Choroid plexus epithelial cell (primary cell): ENCODE results near the gene MAGEA3.
"Not testable (repeated sequence)": the region's sequence is repeated elsewhere in the genome, so short reads cannot be mapped to it uniquely, and the experiment has no call there.

ENCODE experiments used
- DNase-seq: peaks from one replicate; pipeline ENCODE4 v3.0.0-alpha.2; 2010; ENCODE audit warnings: low read depth
- H3K4me3 ChIP-seq: 2 replicates; pipeline ENCODE4 v1.5.1; 2011; ENCODE audit warnings: low read depth, mild to moderate bottlenecking, control low read depth, low read length, moderate library complexity
- TF ChIP-seq, protein P1 (sequence below): conservative IDR thresholded peaks from 2 replicates; pipeline ENCODE4 v1.5.1; 2011; ENCODE audit warnings: low read depth, mild to moderate bottlenecking, control low read depth, inconsistent platforms, low read length, moderate library complexity

MAGEA3 gene

DNA sequence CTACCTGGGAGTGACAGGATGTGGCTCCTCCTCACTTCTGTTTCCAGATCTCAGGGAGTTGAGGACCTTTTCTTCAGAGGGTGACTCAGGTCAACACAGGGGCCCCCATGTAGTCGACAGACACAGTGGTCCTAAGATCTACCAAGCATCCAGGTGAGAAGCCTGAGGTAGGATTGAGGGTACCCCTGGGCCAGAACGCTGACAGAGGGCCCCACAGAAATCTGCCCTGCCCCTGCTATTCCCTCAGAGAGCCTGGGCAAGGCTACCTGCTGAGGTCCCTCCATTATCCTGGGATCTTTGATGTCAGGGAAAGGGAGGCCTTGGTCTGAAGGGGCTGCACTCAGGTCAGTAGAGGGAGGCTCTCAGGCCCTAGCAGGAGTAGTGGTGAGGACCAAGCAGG lies 36.5 kb downstream of the MAGEA3 start:
- TF ChIP-seq, protein P1, sequence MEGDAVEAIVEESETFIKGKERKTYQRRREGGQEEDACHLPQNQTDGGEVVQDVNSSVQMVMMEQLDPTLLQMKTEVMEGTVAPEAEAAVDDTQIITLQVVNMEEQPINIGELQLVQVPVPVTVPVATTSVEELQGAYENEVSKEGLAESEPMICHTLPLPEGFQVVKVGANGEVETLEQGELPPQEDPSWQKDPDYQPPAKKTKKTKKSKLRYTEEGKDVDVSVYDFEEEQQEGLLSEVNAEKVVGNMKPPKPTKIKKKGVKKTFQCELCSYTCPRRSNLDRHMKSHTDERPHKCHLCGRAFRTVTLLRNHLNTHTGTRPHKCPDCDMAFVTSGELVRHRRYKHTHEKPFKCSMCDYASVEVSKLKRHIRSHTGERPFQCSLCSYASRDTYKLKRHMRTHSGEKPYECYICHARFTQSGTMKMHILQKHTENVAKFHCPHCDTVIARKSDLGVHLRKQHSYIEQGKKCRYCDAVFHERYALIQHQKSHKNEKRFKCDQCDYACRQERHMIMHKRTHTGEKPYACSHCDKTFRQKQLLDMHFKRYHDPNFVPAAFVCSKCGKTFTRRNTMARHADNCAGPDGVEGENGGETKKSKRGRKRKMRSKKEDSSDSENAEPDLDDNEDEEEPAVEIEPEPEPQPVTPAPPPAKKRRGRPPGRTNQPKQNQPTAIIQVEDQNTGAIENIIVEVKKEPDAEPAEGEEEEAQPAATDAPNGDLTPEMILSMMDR = no peak
- no peak for DNase-seq

DNA sequence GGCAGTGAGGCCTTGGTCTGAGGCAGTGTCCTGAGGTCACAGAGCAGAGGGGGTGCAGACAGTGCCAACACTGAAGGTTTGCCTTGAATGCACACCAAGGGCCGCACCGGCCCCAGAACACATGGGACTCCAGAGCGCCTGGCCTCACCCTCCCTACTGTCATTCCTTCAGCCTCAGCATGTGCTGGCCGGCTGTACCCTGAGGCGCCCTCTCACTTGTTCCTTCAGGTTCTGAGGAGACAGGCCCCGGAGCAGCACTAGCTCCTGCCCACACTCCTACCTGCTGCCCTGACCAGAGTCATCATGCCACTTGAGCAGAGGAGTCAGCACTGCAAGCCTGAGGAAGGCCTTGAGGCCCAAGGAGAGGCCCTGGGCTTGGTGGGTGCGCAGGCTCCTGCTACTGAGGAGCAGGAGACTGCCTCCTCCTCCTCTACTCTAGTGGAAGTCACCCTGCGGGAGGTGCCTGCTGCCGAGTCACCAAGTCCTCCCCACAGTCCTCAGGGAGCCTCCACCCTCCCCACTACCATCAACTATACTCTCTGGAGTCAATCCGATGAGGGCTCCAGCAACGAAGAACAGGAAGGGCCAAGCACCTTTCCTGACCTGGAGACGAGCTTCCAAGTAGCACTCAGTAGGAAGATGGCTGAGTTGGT lies 37.4 kb downstream of the MAGEA3 start:
- H3K4me3 ChIP-seq = no peak overlapping the region
- DNase-seq = no peak
- TF ChIP-seq, protein P1 = no peak

More for the DNA sequence above, 36.5 kb downstream of the MAGEA3 start:
- H3K4me3 ChIP-seq = no peak overlapping the region

DNA sequence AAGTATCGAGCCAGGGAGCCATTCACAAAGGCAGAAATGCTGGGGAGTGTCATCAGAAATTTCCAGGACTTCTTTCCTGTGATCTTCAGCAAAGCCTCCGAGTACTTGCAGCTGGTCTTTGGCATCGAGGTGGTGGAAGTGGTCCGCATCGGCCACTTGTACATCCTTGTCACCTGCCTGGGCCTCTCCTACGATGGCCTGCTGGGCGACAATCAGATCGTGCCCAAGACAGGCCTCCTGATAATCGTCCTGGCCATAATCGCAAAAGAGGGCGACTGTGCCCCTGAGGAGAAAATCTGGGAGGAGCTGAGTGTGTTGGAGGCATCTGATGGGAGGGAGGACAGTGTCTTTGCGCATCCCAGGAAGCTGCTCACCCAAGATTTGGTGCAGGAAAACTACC lies 37.9 kb downstream of the MAGEA3 start:
- not testable (repeated sequence) for DNase-seq, H3K4me3 ChIP-seq

DNA sequence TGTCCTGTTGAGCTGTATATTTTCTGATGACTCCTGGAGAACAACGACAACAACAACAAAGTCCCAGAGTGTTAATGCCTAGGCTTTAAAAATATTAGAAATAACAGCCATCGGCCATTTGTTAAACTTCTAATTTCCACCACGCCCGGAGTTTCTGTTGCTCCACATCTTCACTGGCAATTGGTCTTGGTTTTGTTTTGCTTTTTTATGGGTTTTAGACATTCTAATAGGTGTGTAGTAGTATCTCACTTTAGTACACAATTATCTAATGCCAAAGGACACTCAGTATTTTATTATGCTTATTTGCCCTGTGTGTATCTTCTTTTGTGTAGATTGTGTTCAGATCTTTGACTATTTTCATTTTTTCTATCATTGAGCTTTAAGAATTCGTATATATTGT lies 40.0 kb downstream of the MAGEA3 start:
- TF ChIP-seq, protein P1 = no peak
- DNase-seq = no peak

More for the DNA sequence above, 40.0 kb downstream of the MAGEA3 start:
- H3K4me3 ChIP-seq = no peak overlapping the region
